Memory B cell (primary cell): Measurements from ENCODE around the gene C4BPB.

ENCODE experiments used
- ATAC-seq: fragments of 150-1000 bp; cut with Tn5 transposase; 2 replicates; pipeline ENCODE4 v1.10.0; 2021; ENCODE audit warnings: low read depth, mild to moderate bottlenecking, moderate library complexity
- DNase-seq, 2 donors: peaks; one replicate each; pipeline ENCODE4 v3.0.0; 2022; ENCODE audit warnings: low spot score in 2 of 2
- H3K27ac Mint-ChIP-seq: one replicate; pipeline ENCODE4 v1.8.0; 2022; ENCODE audit warnings: mild to moderate bottlenecking, moderate library complexity, mixed read lengths
- H3K27me3 Mint-ChIP-seq: one replicate; pipeline ENCODE4 v1.8.0; 2022; ENCODE audit warnings: mixed read lengths
- H3K36me3 Mint-ChIP-seq: one replicate; pipeline ENCODE4 v1.8.0; 2022; ENCODE audit warnings: mild to moderate bottlenecking, mixed read lengths
- H3K4me1 Mint-ChIP-seq: one replicate; pipeline ENCODE4 v1.8.0; 2022; ENCODE audit warnings: mixed read lengths
- H3K4me3 Mint-ChIP-seq: one replicate; pipeline ENCODE4 v1.8.0; 2022; ENCODE audit warnings: mild to moderate bottlenecking, moderate library complexity, mixed read lengths
- H3K9me3 Mint-ChIP-seq: one replicate; pipeline ENCODE4 v1.8.0; 2022; ENCODE audit warnings: mixed read lengths

Gene C4BPB

DNA sequence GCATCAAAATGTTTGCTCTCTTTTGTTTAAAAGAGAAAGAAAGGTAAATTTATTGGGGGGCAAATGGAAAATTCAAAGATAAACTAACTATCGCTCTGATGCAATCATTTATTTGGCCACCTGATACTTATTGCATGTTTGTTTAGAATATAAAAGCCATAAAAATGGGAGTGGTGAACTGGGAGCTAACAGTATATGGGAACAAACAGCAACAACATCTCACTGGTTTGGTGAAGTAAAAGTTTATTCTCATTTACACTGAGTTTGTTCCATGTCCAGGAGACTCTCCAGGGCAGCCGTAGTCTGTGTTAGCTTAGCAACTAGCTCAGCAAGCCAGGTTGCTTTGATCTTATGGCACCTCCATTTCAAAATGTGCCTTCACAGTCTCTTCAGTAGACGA lies 35.7 kb downstream of the C4BPB start:
- no peak overlapping the region for H3K27ac Mint-ChIP-seq
- no peak for ATAC-seq
- no peak for DNase-seq
- peaks cover 22% of the 10 kb centered on the region for H3K9me3 Mint-ChIP-seq
- H3K27me3 Mint-ChIP-seq: peaks cover 5% of the 10 kb centered on the region
- H3K4me3 Mint-ChIP-seq: no peak overlapping the region
- H3K36me3 Mint-ChIP-seq: peaks cover 13% of the 10 kb centered on the region
- H3K4me1 Mint-ChIP-seq: no peaks in the 10 kb centered on the region

- Mint-ChIP-seq H3K4me3 (no peak overlapping the region), H3K27me3 (peaks cover 2% of the 10 kb centered on the region), H3K36me3 (peaks cover 16% of the 10 kb centered on the region), H3K27ac (no peak overlapping the region), H3K4me1 (no peaks in the 10 kb centered on the region), H3K9me3 (peaks cover 32% of the 10 kb centered on the region)
- ATAC-seq (no peak), DNase-seq (no peak)
Observed at GRCh38 chr1:207128336-207128921, 39.8 kb downstream of the C4BPB start.

DNA sequence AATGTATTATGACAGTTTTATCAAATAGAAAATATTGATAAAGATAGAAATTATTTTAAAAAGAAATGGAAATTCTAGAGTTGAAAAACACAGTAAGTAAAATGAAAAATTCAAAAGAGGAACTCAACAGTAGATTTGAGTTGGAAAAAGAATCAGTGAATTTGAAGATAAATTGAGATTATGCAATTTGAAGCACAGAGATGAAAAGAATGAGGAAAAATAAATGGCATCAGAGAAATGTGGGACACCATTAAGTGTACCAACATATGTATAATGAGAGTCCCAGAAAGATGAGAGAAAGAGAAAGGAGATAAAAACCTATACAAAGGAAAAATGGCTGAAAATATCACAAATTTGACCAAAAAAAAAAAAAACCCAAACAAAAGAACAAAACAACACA lies 40.4 kb downstream of the C4BPB start:
- H3K36me3 Mint-ChIP-seq: peaks cover 15% of the 10 kb centered on the region
- DNase-seq (no peak), ATAC-seq (no peak)
- peaks cover 32% of the 10 kb centered on the region for H3K9me3 Mint-ChIP-seq
- peaks cover 1% of the 10 kb centered on the region for H3K27me3 Mint-ChIP-seq
- no peaks in the 10 kb centered on the region for H3K4me1 Mint-ChIP-seq
- no peak overlapping the region for H3K4me3 Mint-ChIP-seq
- no peak overlapping the region for H3K27ac Mint-ChIP-seq

DNA sequence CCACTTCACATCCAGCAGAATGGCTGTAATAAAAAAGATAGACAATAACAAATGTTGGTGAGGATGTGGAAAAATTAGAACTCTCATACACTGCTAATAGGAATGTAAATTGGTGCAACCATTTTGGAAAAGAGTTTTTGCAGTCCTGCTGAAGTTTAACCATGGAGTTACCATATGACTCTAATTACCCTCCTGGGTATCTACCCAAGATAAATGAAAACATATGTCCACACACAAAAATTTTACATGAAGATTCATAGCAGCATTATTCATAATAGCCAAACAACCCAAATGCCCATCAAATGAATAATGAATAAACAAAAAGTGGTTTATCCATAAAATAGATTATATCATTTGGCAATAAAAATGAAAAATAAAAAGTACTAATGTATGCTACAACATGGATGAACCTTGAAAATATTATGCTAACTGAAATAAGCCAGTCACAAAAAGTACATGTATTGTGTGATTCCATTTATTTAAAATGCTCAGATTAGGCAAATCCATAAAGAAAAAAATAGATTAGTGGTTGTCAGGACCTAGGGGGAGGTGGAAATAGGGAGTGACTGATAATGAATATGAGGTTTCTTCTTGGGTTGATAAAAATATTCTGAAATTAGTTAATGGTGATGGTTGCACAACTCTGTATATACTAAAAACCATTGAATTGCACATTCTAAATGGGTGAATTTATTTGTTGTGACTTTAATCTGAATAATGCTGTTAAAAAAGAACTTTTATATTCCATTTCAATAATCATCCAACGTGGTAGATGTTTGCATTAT lies 41.8 kb downstream of the C4BPB start:
- Mint-ChIP-seq H3K4me1 (peaks cover 4% of the 10 kb centered on the region), H3K4me3 (no peak overlapping the region), H3K27ac (no peak overlapping the region), H3K9me3 (peaks cover 27% of the 10 kb centered on the region), H3K36me3 (peaks cover 5% of the 10 kb centered on the region), H3K27me3 (no peaks in the 10 kb centered on the region)
- DNase-seq (no peak), ATAC-seq (no peak)

- Mint-ChIP-seq H3K9me3 (peaks cover 22% of the 10 kb centered on the region), H3K27ac (no peak overlapping the region), H3K4me3 (no peak overlapping the region), H3K27me3 (no peaks in the 10 kb centered on the region), H3K4me1 (peaks cover 4% of the 10 kb centered on the region), H3K36me3 (peaks cover 5% of the 10 kb centered on the region)
- ATAC-seq (no peak), DNase-seq (no peak)
Observed at GRCh38 chr1:207131163-207131562, 42.5 kb downstream of the C4BPB start.

DNA sequence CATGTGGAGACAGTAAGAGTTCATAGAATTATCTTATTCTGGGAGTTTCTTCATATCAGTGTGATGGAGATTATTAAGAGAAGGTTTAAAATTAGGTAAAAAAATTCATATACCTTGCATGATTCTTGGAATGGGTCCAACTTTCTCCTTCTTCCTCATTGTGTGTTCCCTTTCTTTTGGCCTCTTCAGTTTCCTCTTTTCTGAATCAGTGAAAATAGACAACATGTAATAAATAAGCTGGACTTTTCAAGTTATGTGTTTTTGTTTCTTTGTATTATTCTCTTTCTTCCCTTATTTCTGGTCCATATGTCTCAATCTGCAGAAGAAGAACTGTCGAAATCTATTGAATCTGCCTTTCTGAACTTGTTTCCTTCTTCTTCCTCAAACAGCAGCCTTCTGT lies 45.9 kb downstream of the C4BPB start:
- Mint-ChIP-seq H3K4me3 (no peak overlapping the region), H3K27ac (no peak overlapping the region), H3K27me3 (no peaks in the 10 kb centered on the region), H3K36me3 (peaks cover 3% of the 10 kb centered on the region), H3K4me1 (peaks cover 4% of the 10 kb centered on the region), H3K9me3 (peaks cover 10% of the 10 kb centered on the region)
- DNase-seq (no peak), ATAC-seq (no peak)

DNA sequence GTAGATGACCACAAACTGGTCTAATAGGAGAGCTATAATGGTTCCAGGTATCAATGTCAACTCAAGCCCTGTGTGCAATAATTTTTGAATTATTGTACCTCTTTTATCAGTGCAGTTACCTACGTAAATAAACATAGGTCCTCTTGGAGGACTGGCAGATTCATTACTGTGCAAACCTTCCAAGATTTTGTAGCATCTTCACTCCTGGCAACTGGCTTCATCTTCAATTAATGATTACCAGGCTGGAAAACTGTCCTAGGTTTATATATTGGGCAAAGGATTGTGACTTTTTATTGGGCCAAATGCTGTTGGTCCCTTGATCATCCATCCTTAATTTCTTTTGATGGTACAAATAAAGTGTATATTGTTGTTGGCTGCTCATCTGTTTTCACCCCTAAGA lies 51.0 kb downstream of the C4BPB start:
- H3K4me3 Mint-ChIP-seq: no peak overlapping the region
- no peaks in the 10 kb centered on the region for H3K9me3 Mint-ChIP-seq
- no peaks in the 10 kb centered on the region for H3K36me3 Mint-ChIP-seq
- ATAC-seq (no peak), DNase-seq (no peak)
- peaks cover 3% of the 10 kb centered on the region for H3K4me1 Mint-ChIP-seq
- no peak overlapping the region for H3K27ac Mint-ChIP-seq
- H3K27me3 Mint-ChIP-seq: no peaks in the 10 kb centered on the region

- Mint-ChIP-seq H3K4me3 (no peak overlapping the region), H3K27me3 (no peaks in the 10 kb centered on the region), H3K27ac (no peak overlapping the region), H3K36me3 (no peaks in the 10 kb centered on the region), H3K9me3 (no peaks in the 10 kb centered on the region), H3K4me1 (no peaks in the 10 kb centered on the region)
- no peak for DNase-seq
- no peak for ATAC-seq
Observed at GRCh38 chr1:207140536-207140935, 51.9 kb downstream of the C4BPB start.

DNA sequence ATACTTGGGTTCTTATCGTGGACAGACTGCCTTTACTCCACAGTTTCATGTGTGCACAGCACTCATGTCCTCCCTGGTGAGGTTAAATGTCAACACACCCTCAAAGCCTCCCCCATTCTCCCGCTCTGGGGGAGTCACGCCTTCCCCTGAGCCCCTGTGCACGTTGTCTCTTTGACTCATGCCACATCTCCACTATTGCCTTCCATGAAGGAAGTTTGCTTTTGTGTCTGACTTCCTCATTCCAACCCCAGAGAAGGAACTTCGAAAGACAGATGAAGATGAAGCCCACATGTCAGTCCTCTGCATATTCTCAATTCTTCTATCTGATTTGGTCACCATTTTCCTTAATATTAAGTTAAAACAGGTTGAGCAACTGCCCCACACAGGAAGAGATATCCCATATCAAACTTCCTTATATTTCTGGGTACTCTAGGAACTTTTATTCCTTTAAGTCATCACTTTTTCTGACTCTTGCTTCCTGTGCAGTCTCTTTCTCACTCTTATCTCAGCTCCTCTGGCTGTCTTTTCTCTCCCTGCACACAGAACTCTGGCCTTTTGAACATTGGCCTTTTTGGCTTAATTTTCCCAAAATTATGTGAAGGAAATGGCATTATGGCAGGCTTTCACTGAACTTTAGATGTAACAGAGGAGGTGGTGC lies 56.9 kb downstream of the C4BPB start:
- no peak overlapping the region for H3K4me3 Mint-ChIP-seq
- DNase-seq: no peak
- H3K27ac Mint-ChIP-seq: no peak overlapping the region

More for the DNA sequence above, 56.9 kb downstream of the C4BPB start:
- Mint-ChIP-seq H3K4me1 (no peaks in the 10 kb centered on the region), H3K9me3 (peaks cover 4% of the 10 kb centered on the region), H3K27me3 (peaks cover 4% of the 10 kb centered on the region), H3K36me3 (peaks cover 4% of the 10 kb centered on the region)
- no peak for ATAC-seq
